CD14-positive monocyte (primary cell): ENCODE results near the gene KCTD21. TPM values are rescaled to one million over a fixed set of nuclear protein-coding genes. Genes with fewer than 3 reads are reported as not detected.

Source experiments
- DNase-seq, 3 donors: peaks; one replicate each; pipeline ENCODE4 v3.0.0-alpha.2; 2011 to 2022
- H2AFZ ChIP-seq: 2 replicates; pipeline ENCODE4 v1.6.0; 2012; ENCODE audit warnings: mild to moderate bottlenecking, low read depth, low read length, inconsistent platforms; ENCODE audit not compliant: insufficient read depth, poor library complexity, severe bottlenecking
- H3K27ac ChIP-seq, 2 donors: 1 replicate in 1 of 2; 2 replicates in 1 of 2; pipeline ENCODE4 v1.5.1; 2012 to 2013; ENCODE audit warnings: low read length in 2 of 2, control low read depth in 1 of 2, inconsistent platforms in 1 of 2, low read depth in 1 of 2, mild to moderate bottlenecking in 1 of 2
- H3K27me3 ChIP-seq, 2 donors: one replicate each; pipeline versions ENCODE4 v1.6.0 to v1.6.1; 2011 to 2013; ENCODE audit warnings: low read length in 2 of 2; ENCODE audit not compliant: control insufficient read depth in 2 of 2, insufficient read depth in 2 of 2
- H3K36me3 ChIP-seq, 2 donors: replicated peaks in 1 of 2; 1 replicate in 1 of 2; 2 replicates in 1 of 2; pipeline versions ENCODE4 v1.5.1 to v1.6.1; 2012 to 2013; ENCODE audit warnings: low read length in 2 of 2, control low read depth in 1 of 2, inconsistent platforms in 1 of 2, mild to moderate bottlenecking in 1 of 2; ENCODE audit not compliant: insufficient read depth in 2 of 2, control insufficient read depth in 1 of 2
- H3K4me1 ChIP-seq, 2 donors: 1 replicate in 1 of 2; 2 replicates in 1 of 2; pipeline versions ENCODE4 v1.5.1 to v1.6.1; 2012 to 2013; ENCODE audit warnings: low read length in 2 of 2, control low read depth in 1 of 2, inconsistent platforms in 1 of 2, mild to moderate bottlenecking in 1 of 2, moderate library complexity in 1 of 2; ENCODE audit not compliant: insufficient read depth in 2 of 2, control insufficient read depth in 1 of 2
- H3K4me2 ChIP-seq: replicated peaks from 2 replicates; pipeline ENCODE3; 2012; ENCODE audit warnings: low read length, moderate library complexity, mild to moderate bottlenecking; ENCODE audit not compliant: poor library complexity, severe bottlenecking; ENCODE audit errors: extremely low read depth
- H3K4me3 ChIP-seq, 3 experiments: fragments of 200-600 bp in 1 of 3; sonication (generic) in 1 of 3; replicated peaks in 1 of 3; 1 replicate in 2 of 3; 2 replicates in 1 of 3; pipeline ENCODE4 v1.5.1; 2011 to 2013; ENCODE audit warnings: low read length in 3 of 3, mild to moderate bottlenecking in 3 of 3, control low read depth in 2 of 3, low read depth in 2 of 3, inconsistent platforms in 1 of 3, moderate library complexity in 1 of 3
- H3K79me2 ChIP-seq: 2 replicates; pipeline ENCODE4 v1.6.0; 2012; ENCODE audit warnings: mild to moderate bottlenecking, control low read depth, inconsistent platforms, low read length, moderate library complexity; ENCODE audit not compliant: insufficient read depth
- H3K9ac ChIP-seq: 2 replicates; pipeline ENCODE4 v1.6.0; 2017; ENCODE audit warnings: low read length, mild to moderate bottlenecking; ENCODE audit not compliant: insufficient read depth, poor library complexity, severe bottlenecking
- H3K9me3 ChIP-seq, 2 donors: replicated peaks in 1 of 2; 1 replicate in 1 of 2; 2 replicates in 1 of 2; pipeline versions ENCODE4 v1.5.1 to v1.6.1; 2012 to 2013; ENCODE audit warnings: low read length in 2 of 2, control low read depth in 1 of 2; ENCODE audit not compliant: control insufficient read depth in 1 of 2, insufficient read depth in 1 of 2
- H4K20me1 ChIP-seq: 2 replicates; pipeline ENCODE4 v1.6.0; 2012; ENCODE audit warnings: mild to moderate bottlenecking, low read length, control low read depth, moderate library complexity; ENCODE audit not compliant: insufficient read depth
- H3K27ac Mint-ChIP-seq, 7 donors: one replicate each; pipeline ENCODE4 v1.8.0; 2020; ENCODE audit warnings: mild to moderate bottlenecking in 7 of 7, mixed read lengths in 7 of 7, moderate library complexity in 6 of 7, inconsistent platforms in 2 of 7
- H3K27me3 Mint-ChIP-seq, 3 donors: one replicate each; pipeline ENCODE4 v1.8.0; 2021 to 2022; ENCODE audit warnings: low read depth in 3 of 3, mild to moderate bottlenecking in 3 of 3, mixed read lengths in 3 of 3, moderate library complexity in 3 of 3, inconsistent platforms in 1 of 3
- H3K36me3 Mint-ChIP-seq, 2 donors: one replicate each; pipeline ENCODE4 v1.8.0; 2020; ENCODE audit warnings: mixed read lengths in 2 of 2, inconsistent platforms in 1 of 2, mild to moderate bottlenecking in 1 of 2
- H3K4me1 Mint-ChIP-seq: one replicate; pipeline ENCODE4 v1.8.0; 2020; ENCODE audit warnings: mild to moderate bottlenecking, mixed read lengths
- H3K4me3 Mint-ChIP-seq, 2 donors: one replicate each; pipeline ENCODE4 v1.8.0; 2020; ENCODE audit warnings: mild to moderate bottlenecking in 2 of 2, mixed read lengths in 2 of 2, moderate library complexity in 1 of 2
- H3K9me3 Mint-ChIP-seq, 7 donors: one replicate each; pipeline ENCODE4 v1.8.0; 2020 to 2022; ENCODE audit warnings: mixed read lengths in 7 of 7, mild to moderate bottlenecking in 6 of 7, moderate library complexity in 6 of 7, inconsistent platforms in 2 of 7
- CTCF ChIP-seq: fragments of 200-600 bp; IDR thresholded peaks from one replicate; pipeline ENCODE4 v1.8.0; 2022; ENCODE audit warnings: antibody characterized with exemption, mild to moderate bottlenecking
- intact Hi-C, 2 donors: fragments of 100-400 bp; cut with micrococcal nuclease; formaldehyde crosslinking; loops; one replicate each; pipeline versions ENCODE4 v1.15.0 to v1.15.1; 2023
- polyA plus RNA-seq, 3 donors: library from polyadenylated mRNA; depleted of rRNA in 1 of 3; unstranded in 2 of 3; stranded (reverse) in 1 of 3; fragments of 300-500 nt in 2 of 3; fragments of >200 nt in 1 of 3; fragmentation: Illumina TruSeq in 2 of 3; gene quantifications; 1 replicate in 2 of 3; 2 replicates in 1 of 3; pipeline ENCODE4 v1.2.3, GENCODE V29; 2012 to 2021

The KCTD21 gene
- polyA plus RNA-seq, 3 donors: 3.2 to 9.2 (median 5.2) TPM

- intact Hi-C loops: no loop called here
- Histone ChIP-seq H3K4me3 (no peak overlapping the region), H4K20me1 (no peaks in the 10 kb centered on the region), H3K27ac (no peak overlapping the region), H3K9ac (no peak overlapping the region), H3K9me3 (no peaks in the 10 kb centered on the region), H3K36me3 (no peaks in the 10 kb centered on the region), H3K4me2 (no peak overlapping the region), H3K27me3 (no peaks in the 10 kb centered on the region), H2AFZ (no peak overlapping the region), H3K79me2 (no peaks in the 10 kb centered on the region), H3K4me1 (no peaks in the 10 kb centered on the region)
- Mint-ChIP-seq H3K4me1 (no peaks in the 10 kb centered on the region), H3K27me3 (peaks cover 0 to 11% (median 3%) of the 10 kb centered on the region in 3 donors), H3K27ac (no peak overlapping the region), H3K36me3 (no peaks in the 10 kb centered on the region), H3K9me3 (no peaks in the 10 kb centered on the region), H3K4me3 (no peak overlapping the region)
- no peak for DNase-seq
- TF ChIP-seq CTCF: no peak
Observed at GRCh38 chr11:78151804-78152203, 36.6 kb downstream of the KCTD21 start.

- Mint-ChIP-seq H3K4me3 (no peak overlapping the region), H3K36me3 (no peaks in the 10 kb centered on the region), H3K9me3 (no peaks in the 10 kb centered on the region), H3K27ac (no peak overlapping the region), H3K27me3 (peaks cover 0 to 11% (median 3%) of the 10 kb centered on the region in 3 donors), H3K4me1 (no peaks in the 10 kb centered on the region)
- Histone ChIP-seq H3K36me3 (no peaks in the 10 kb centered on the region), H3K9ac (no peak overlapping the region), H3K79me2 (no peaks in the 10 kb centered on the region), H2AFZ (peak overlapping the region; percentile 29), H3K4me1 (no peaks in the 10 kb centered on the region), H3K27me3 (no peaks in the 10 kb centered on the region), H3K4me2 (no peak overlapping the region), H4K20me1 (no peaks in the 10 kb centered on the region), H3K4me3 (no peak overlapping the region), H3K9me3 (no peaks in the 10 kb centered on the region), H3K27ac (no peak overlapping the region)
- intact Hi-C loops: no loop called here
- no peak for TF ChIP-seq CTCF
- DNase-seq: no peak
Observed at GRCh38 chr11:78150754-78151153, 37.7 kb downstream of the KCTD21 start.
